Upper lobe of right lung (tissue), 1 donor: ENCODE measurements around the gene ADAMTS16. TPM values are rescaled to one million over a fixed set of nuclear protein-coding genes. Genes with fewer than 3 reads are reported as not detected.

Experiments used
- ATAC-seq: fragments of 200-7000 bp; cut with Tn5 transposase; one replicate; pipeline ENCODE4 v1.9.1; 2020; ENCODE audit warnings: mild to moderate bottlenecking, moderate library complexity
- DNase-seq: peaks from one replicate; pipeline ENCODE4 v3.0.0-alpha.2; 2020
- H3K27ac ChIP-seq: fragments of 200-600 bp; one replicate; pipeline ENCODE4 v1.8.0; 2022
- H3K27me3 ChIP-seq: fragments of 200-600 bp; one replicate; pipeline ENCODE4 v1.8.0; 2022; ENCODE audit warnings: mild to moderate bottlenecking
- H3K36me3 ChIP-seq: fragments of 200-600 bp; one replicate; pipeline ENCODE4 v1.8.0; 2022
- H3K4me1 ChIP-seq: fragments of 200-600 bp; one replicate; pipeline ENCODE4 v1.8.0; 2022
- H3K4me3 ChIP-seq: fragments of 200-600 bp; one replicate; pipeline ENCODE4 v1.8.0; 2022; ENCODE audit warnings: mild to moderate bottlenecking
- H3K9me3 ChIP-seq: fragments of 200-600 bp; one replicate; pipeline ENCODE4 v1.8.0; 2022
- CTCF ChIP-seq: fragments of 200-600 bp; IDR thresholded peaks from one replicate; pipeline ENCODE4 v1.8.0; 2022; ENCODE audit warnings: antibody characterized with exemption
- intact Hi-C: fragments of 100-400 bp; cut with DNase I; formaldehyde crosslinking; loops from one replicate; pipeline ENCODE4 v1.11.0; 2022
- total RNA-seq: library from RNA; stranded (reverse); fragmentation: NEBNext Ultra II Directional; extraction: Animal tissue kit (Norgen Biotek cat#: 25700); gene quantifications from one replicate; pipeline ENCODE4 v1.2.1, GENCODE V29; 2021
- donor health status: DM: no; HTN: yes; CAD: no; lungs with severe emphysema.

The ADAMTS16 gene
- total RNA-seq, 1 donor from 2014 or later: 0.26 TPM

- TF ChIP-seq CTCF: no peak
- ATAC-seq (no peak), DNase-seq (no peak)
- intact Hi-C loops: no loop called here
- no peaks in the 10 kb centered on the region for H3K36me3 ChIP-seq
- H3K4me3 ChIP-seq: no peak overlapping the region
- no peaks in the 10 kb centered on the region for H3K4me1 ChIP-seq
- no peaks in the 10 kb centered on the region for H3K9me3 ChIP-seq
- no peak overlapping the region for H3K27ac ChIP-seq
- no peaks in the 10 kb centered on the region for H3K27me3 ChIP-seq
Observed at GRCh38 chr5:5293029-5293428, 152.9 kb downstream of the ADAMTS16 start.

GRCh38 chr5:5294429-5294828 is 154.3 kb downstream of the ADAMTS16 start:
- DNase-seq (no peak), ATAC-seq (no peak)
- no peak overlapping the region for H3K4me3 ChIP-seq
- no peaks in the 10 kb centered on the region for H3K9me3 ChIP-seq
- no peaks in the 10 kb centered on the region for H3K4me1 ChIP-seq
- no peak overlapping the region for H3K27ac ChIP-seq
- H3K36me3 ChIP-seq: no peaks in the 10 kb centered on the region
- TF ChIP-seq CTCF: no peak
- intact Hi-C loops: no loop called here
- H3K27me3 ChIP-seq: no peaks in the 10 kb centered on the region

- Histone ChIP-seq H3K4me1 (no peaks in the 10 kb centered on the region), H3K4me3 (no peak overlapping the region), H3K27me3 (no peaks in the 10 kb centered on the region), H3K27ac (no peak overlapping the region), H3K36me3 (no peaks in the 10 kb centered on the region), H3K9me3 (no peaks in the 10 kb centered on the region)
- intact Hi-C loops: no loop called here
- TF ChIP-seq CTCF: no peak
- DNase-seq (no peak), ATAC-seq (no peak)
Observed at GRCh38 chr5:5295351-5295750, 155.2 kb downstream of the ADAMTS16 start.

GRCh38 chr5:5296051-5296450 is 155.9 kb downstream of the ADAMTS16 start:
- Histone ChIP-seq H3K4me1 (no peaks in the 10 kb centered on the region), H3K27me3 (no peaks in the 10 kb centered on the region), H3K9me3 (no peaks in the 10 kb centered on the region), H3K4me3 (no peak overlapping the region), H3K27ac (no peak overlapping the region), H3K36me3 (no peaks in the 10 kb centered on the region)
- intact Hi-C loops: no loop called here
- DNase-seq: no peak
- TF ChIP-seq CTCF: no peak
- ATAC-seq: no peak

- ATAC-seq (no peak), DNase-seq (no peak)
- Histone ChIP-seq H3K9me3 (peaks cover 6% of the 10 kb centered on the region), H3K4me3 (no peak overlapping the region), H3K27me3 (no peaks in the 10 kb centered on the region), H3K36me3 (no peaks in the 10 kb centered on the region), H3K27ac (no peak overlapping the region), H3K4me1 (no peaks in the 10 kb centered on the region)
- intact Hi-C loops: no loop called here
- no peak for TF ChIP-seq CTCF
Observed at GRCh38 chr5:5297432-5298067, 157.4 kb downstream of the ADAMTS16 start.
